Superior temporal gyrus (tissue), 1 donor: ENCODE results near the gene PTPDC1.
"Not testable (repeated sequence)": the region's sequence is repeated elsewhere in the genome, so short reads cannot be mapped to it uniquely, and the experiment has no call there.

Experiments
- DNase-seq: peaks from one replicate; pipeline ENCODE4 v3.0.0-alpha.2; 2016; ENCODE audit errors: extremely low spot score

PTPDC1 gene

GRCh38 chr9:94094219-94095145 lies 10.2 kb downstream of the PTPDC1 start:
- DNase-seq = not testable (repeated sequence)

GRCh38 chr9:94096819-94097577 lies 12.7 kb downstream of the PTPDC1 start:
- peak; percentile 55 for DNase-seq

- peak; percentile 49 for DNase-seq
Measured at GRCh38 chr9:94097788-94098414, 13.6 kb downstream of the PTPDC1 start.

GRCh38 chr9:94100152-94100879 lies 16.1 kb downstream of the PTPDC1 start:
- DNase-seq = peak; percentile 6

- DNase-seq = no peak
Measured at GRCh38 chr9:94101162-94101853, 17.0 kb downstream of the PTPDC1 start.

GRCh38 chr9:94108584-94108983 lies 24.3 kb downstream of the PTPDC1 start:
- DNase-seq = peak; percentile 30

- peak; percentile 66 for DNase-seq
Measured at GRCh38 chr9:94110821-94111252, 26.6 kb downstream of the PTPDC1 start.

GRCh38 chr9:94111446-94111845 lies 27.2 kb downstream of the PTPDC1 start:
- peak; percentile 86 for DNase-seq

- DNase-seq = no peak
Measured at GRCh38 chr9:94112716-94113465, 28.6 kb downstream of the PTPDC1 start.

GRCh38 chr9:94120088-94120487 lies 35.8 kb downstream of the PTPDC1 start:
- DNase-seq = not testable (repeated sequence)

- no peak for DNase-seq
Measured at GRCh38 chr9:94120854-94121376, 36.7 kb downstream of the PTPDC1 start.

GRCh38 chr9:94126844-94127243 lies 42.6 kb downstream of the PTPDC1 start:
- DNase-seq = no peak

- no peak for DNase-seq
Measured at GRCh38 chr9:94127806-94128205, 43.5 kb downstream of the PTPDC1 start.

GRCh38 chr9:94128580-94128979 lies 44.3 kb downstream of the PTPDC1 start:
- DNase-seq = no peak

GRCh38 chr9:94134629-94135028 lies 50.4 kb downstream of the PTPDC1 start:
- DNase-seq = no peak

- DNase-seq = peak; percentile 20
Measured at GRCh38 chr9:94135222-94135621, 51.0 kb downstream of the PTPDC1 start.

- DNase-seq = peak; percentile 12
Measured at GRCh38 chr9:94139672-94140417, 55.6 kb downstream of the PTPDC1 start.

- no peak for DNase-seq
Measured at GRCh38 chr9:94140418-94140780, 56.1 kb downstream of the PTPDC1 start.
